Kidney tubule cell (primary cell): ENCODE data around the gene TOB1.
"Not testable (repeated sequence)": the region's sequence is repeated elsewhere in the genome, so short reads cannot be mapped to it uniquely, and the experiment has no call there.

Source experiments
- DNase-seq: peaks from one replicate; pipeline ENCODE4 v3.0.0-alpha.2; 2018; ENCODE audit warnings: low spot score

TOB1 gene

GRCh38 chr17:50868602-50869001 is 2.4 kb upstream of the TOB1 start:
- DNase-seq = no peak

- no peak for DNase-seq
Observed at GRCh38 chr17:50868140-50868438, 1.9 kb upstream of the TOB1 start.

- DNase-seq = peak; percentile 97
Observed at GRCh38 chr17:50867363-50868139, 1.4 kb upstream of the TOB1 start.

GRCh38 chr17:50866950-50867362 is 802 bp upstream of the TOB1 start:
- DNase-seq = peak; percentile 64

GRCh38 chr17:50865868-50866260 is 290 bp downstream of the TOB1 start:
- DNase-seq = no peak

GRCh38 chr17:50865060-50865867 is 890 bp downstream of the TOB1 start:
- DNase-seq = peak; percentile 66

- DNase-seq = no peak
Observed at GRCh38 chr17:50864747-50865059, 1.5 kb downstream of the TOB1 start.

- no peak for DNase-seq
Observed at GRCh38 chr17:50863931-50864330, 2.2 kb downstream of the TOB1 start.

GRCh38 chr17:50863221-50863843 is 2.8 kb downstream of the TOB1 start:
- peak; percentile 68 for DNase-seq

GRCh38 chr17:50861822-50862528 is 4.2 kb downstream of the TOB1 start:
- DNase-seq = no peak

GRCh38 chr17:50861334-50861676 is 4.8 kb downstream of the TOB1 start:
- DNase-seq = no peak

GRCh38 chr17:50859727-50860126 is 6.4 kb downstream of the TOB1 start:
- not testable (repeated sequence) for DNase-seq

GRCh38 chr17:50858486-50859225 is 7.5 kb downstream of the TOB1 start:
- DNase-seq = no peak

- DNase-seq = no peak
Observed at GRCh38 chr17:50856431-50856830, 9.7 kb downstream of the TOB1 start.

- DNase-seq = no peak
Observed at GRCh38 chr17:50855708-50856330, 10.3 kb downstream of the TOB1 start.

GRCh38 chr17:50853781-50854180 is 12.4 kb downstream of the TOB1 start:
- no peak for DNase-seq

GRCh38 chr17:50853015-50853615 is 13.0 kb downstream of the TOB1 start:
- no peak for DNase-seq

- DNase-seq = no peak
Observed at GRCh38 chr17:50850640-50851039, 15.5 kb downstream of the TOB1 start.

- no peak for DNase-seq
Observed at GRCh38 chr17:50848711-50849110, 17.4 kb downstream of the TOB1 start.

- DNase-seq = no peak
Observed at GRCh38 chr17:50848039-50848438, 18.1 kb downstream of the TOB1 start.

GRCh38 chr17:50847566-50847965 is 18.6 kb downstream of the TOB1 start:
- no peak for DNase-seq
